DMS 273 (cell line): ENCODE measurements around the gene EFNA5.

ENCODE experiments used
- DNase-seq: peaks from one replicate; lab custom pipeline; 2025; ENCODE audit not compliant: unreplicated experiment; lab: John Stamatoyannopoulos, UW

Gene EFNA5

DNA sequence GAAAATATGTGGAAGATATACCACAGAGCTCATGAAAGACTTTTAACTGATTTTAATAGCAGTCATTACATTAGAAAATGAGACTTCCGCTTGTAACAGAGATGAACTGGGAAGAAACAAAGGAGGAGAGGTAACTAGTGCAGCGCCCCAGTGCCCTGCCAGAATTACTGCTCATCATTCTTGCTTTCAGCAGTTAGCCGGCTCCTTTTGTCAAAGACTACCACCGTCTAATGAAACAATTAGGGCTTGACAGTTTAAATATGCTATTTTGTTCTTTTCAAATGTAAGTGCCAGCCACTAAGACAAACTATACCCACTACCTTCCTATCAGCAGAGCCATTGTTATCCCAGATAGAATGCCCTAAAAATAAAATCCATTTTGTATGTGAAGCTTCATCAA, 328.4 kb downstream of the EFNA5 start:
- DNase-seq, result no peak

DNA sequence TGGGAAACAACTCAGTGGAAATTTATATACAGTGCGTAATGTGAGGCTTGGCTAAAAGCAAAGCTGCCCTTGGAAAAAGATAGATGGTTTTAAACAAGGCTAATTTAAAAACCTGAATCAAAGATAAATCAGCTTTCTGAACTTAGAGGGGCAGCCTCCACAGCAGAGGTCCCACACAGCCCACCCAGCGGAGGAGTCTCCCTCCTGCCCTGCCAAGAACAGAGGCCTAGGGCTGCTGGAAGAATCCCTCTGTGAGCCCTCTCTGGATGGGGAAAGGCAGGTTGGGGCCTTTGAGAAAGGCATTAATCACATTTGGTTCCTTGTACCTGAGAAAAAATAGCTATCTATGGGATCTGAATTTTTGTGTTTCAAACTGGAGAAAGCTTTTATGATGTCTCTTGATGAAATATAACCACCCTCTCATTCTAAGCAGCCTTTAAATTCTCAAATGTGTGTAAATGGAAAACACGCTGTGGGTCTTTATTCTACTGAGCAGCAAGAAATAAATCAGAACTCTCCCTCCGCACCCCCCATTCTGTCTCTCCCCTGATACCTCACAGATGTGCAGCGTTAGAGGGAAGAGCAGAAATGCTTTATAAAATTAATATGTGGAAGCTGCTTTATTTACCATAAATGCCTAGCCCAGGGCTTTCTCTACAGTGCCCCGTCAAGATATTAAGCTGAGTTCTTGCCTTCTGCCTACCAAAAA, 329.2 kb downstream of the EFNA5 start:
- no peak for DNase-seq

DNA sequence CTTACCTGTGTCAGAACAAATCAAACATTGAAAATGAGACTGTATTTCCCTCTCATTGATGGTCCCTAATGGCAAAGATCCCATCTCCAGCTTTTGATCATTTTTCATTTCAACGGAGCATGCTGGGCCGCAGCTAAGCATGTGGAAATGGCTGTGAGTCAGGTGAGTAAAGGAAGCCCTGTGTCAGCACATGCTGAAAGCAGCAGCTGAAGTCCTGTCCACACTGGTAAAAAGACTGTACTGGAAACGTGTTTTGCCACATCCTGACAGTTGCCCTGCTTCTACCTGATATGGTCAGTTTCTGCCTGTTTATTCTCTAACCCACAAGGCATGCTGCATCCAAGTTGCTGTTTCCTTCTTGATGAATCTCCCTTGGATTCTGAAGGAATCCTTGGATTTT, 330.1 kb downstream of the EFNA5 start:
- no peak for DNase-seq

GRCh38 chr5:107338335-107338734, 332.4 kb downstream of the EFNA5 start:
- DNase-seq, result no peak

- no peak for DNase-seq
Observed at GRCh38 chr5:107337281-107337680, 333.5 kb downstream of the EFNA5 start.

DNA sequence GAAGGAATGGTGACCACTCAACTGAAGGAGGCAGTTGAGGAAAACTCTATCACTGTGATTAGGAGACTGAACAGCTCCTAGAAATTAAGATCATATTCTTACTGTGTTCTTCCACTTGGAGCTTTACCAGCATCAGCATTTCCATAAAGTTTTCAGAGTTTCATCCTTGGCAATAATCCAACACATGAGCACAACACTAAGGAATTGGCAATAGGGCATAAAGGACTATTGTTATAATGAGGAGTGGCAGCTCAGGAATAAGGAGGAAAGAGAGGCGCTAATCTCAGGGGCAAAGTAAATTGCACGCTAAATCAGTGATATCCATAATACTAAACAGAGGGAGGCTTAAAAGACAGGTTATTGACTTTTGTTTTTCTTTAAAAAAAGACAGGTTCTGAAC, 338.9 kb downstream of the EFNA5 start:
- DNase-seq, result no peak

DNA sequence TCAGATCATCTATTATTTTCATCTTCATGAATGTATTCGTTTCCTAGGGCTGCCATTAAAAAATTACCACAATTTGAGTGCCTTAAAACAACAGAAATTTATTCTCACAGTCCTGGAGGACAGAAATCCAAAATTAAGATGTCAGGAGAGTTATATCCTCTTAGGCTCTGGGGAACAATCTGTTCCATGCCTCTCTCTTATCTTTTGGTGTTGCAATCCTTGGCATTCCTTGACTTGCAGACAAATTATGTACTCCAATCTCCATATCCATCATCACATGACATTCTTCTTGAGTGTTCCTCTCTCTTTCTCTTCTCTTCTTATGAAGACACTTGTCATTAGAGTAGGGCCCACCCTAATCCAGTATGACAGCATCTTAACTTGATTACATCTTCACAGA, 339.4 kb downstream of the EFNA5 start:
- no peak for DNase-seq

- DNase-seq, result no peak
Observed at GRCh38 chr5:107330903-107331302, 339.8 kb downstream of the EFNA5 start.

DNA sequence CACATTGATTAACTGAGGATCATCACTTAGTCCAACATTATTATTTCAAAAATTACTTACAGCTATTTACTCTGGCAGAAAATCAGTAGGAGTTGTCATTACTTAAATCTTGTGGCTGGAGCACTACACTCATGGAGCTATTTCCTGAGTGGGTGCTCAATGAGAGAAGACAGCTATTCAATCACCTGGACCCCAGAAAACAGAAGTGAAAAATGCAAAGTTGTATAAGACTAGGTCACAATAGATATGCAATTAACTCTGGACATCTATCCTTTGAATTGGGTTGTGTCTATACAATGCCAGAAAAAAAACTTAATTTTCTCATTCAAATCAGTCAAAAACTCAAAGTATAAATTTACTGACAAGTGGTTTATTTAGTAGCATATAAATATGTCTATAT, 340.9 kb downstream of the EFNA5 start:
- DNase-seq, result no peak
